Gastrocnemius medialis (tissue), 4 donors: Measurements from ENCODE around the gene HK1.

Source experiments
- CTCF ChIP-seq, 5 experiments: fragments of 450-650 bp in 3 of 5; fragments of 200-600 bp in 2 of 5; sonication (generic) in 2 of 5; IDR thresholded peaks in 4 of 5; conservative IDR thresholded peaks in 1 of 5; 1 replicate in 4 of 5; 2 replicates in 1 of 5; pipeline ENCODE4 v1.5.1; 2016 to 2019; ENCODE audit warnings: antibody characterized with exemption in 5 of 5, mild to moderate bottlenecking in 3 of 5, moderate library complexity in 3 of 5
- POLR2A ChIP-seq, 2 donors: fragments of 450-650 bp; IDR thresholded peaks; one replicate each; pipeline ENCODE4 v1.6.1; 2017; ENCODE audit warnings: antibody characterized with exemption in 2 of 2, mild to moderate bottlenecking in 2 of 2, moderate library complexity in 2 of 2

GRCh38 chr10:69326692-69327091 is 48.4 kb downstream of the HK1 start:
- TF ChIP-seq CTCF (IDR thresholded peaks at IDR 0.05 in 4 of 5, conservative IDR thresholded peaks at IDR 0.05 in 1 of 5) (no peak), POLR2A (IDR thresholded peaks at IDR 0.05) (no peak)
